K562 (cell line): ENCODE results near the gene HARS1. TPM values are rescaled to one million over a fixed set of nuclear protein-coding genes. Genes with fewer than 3 reads are reported as not detected.

Experiments
- ATAC-seq: fragments of 200-7000 bp; cut with Tn5 transposase; 3 replicates; pipeline ENCODE4 v1.9.1; 2020; ENCODE audit warnings: moderate library complexity
- BruUV-seq: library from RNA; stranded (reverse); fragments of 400-500 nt; replicated peaks from 2 replicates; lab custom pipeline; 2021; lab: Mats Ljungman, UMichigan
- CTCF ChIA-PET: fragments of 300-600 bp; formaldehyde crosslinking; extraction: SDS; loops from one replicate; lab custom pipeline; 2021; ENCODE audit warnings: low intra/inter-chr PET ratio; lab: Yijun Ruan, JAX
- POLR2A ChIA-PET: fragments of 300-600, 350-650 bp; sonication (Branson Sonifier 250); formaldehyde crosslinking; extraction: SDS; loops from one replicate; lab custom pipeline; 2021; ENCODE audit warnings: antibody characterized with exemption, inconsistent platforms; lab: Yijun Ruan, JAX
- DNase-seq, 4 experiments: peaks; one replicate each; pipeline versions ENCODE4 v3.0.0 to v3.0.0-alpha.2; 2011 to 2018; ENCODE audit warnings: low spot score in 3 of 4, mixed read lengths in 3 of 4; ENCODE audit errors: extremely low read depth in 1 of 4
- FAIRE-seq: peaks from 2 replicates; lab custom pipeline; 2011; peaks lifted over from hg19 to GRCh38; lab: Jason Lieb, UNC
- H2AFZ ChIP-seq: 2 replicates; pipeline ENCODE4 v1.6.0; 2011; ENCODE audit warnings: low read depth, low read length, control low read depth, inconsistent platforms
- H3K27ac ChIP-seq: fragments of 200-600 bp; 3 replicates; pipeline ENCODE4 v1.8.0; 2011; ENCODE audit warnings: low read depth, mild to moderate bottlenecking, control low read depth, inconsistent platforms, low read length, moderate library complexity, mixed read lengths; ENCODE audit errors: extremely low read depth
- H3K27me3 ChIP-seq, 2 experiments: fragments of 300-600 bp in 1 of 2; 2 replicates in 1 of 2; 3 replicates in 1 of 2; pipeline versions ENCODE4 v1.6.0 to v1.8.0; 2011; ENCODE audit warnings: inconsistent platforms in 2 of 2, low read length in 2 of 2, mild to moderate bottlenecking in 1 of 2, mixed read lengths in 1 of 2, moderate library complexity in 1 of 2; ENCODE audit not compliant: control insufficient read depth in 2 of 2, insufficient read depth in 2 of 2
- H3K36me3 ChIP-seq: fragments of 300-600 bp; 3 replicates; pipeline ENCODE4 v1.8.0; 2011; ENCODE audit warnings: mild to moderate bottlenecking, low read length, inconsistent platforms; ENCODE audit not compliant: control insufficient read depth, insufficient read depth
- H3K4me1 ChIP-seq, 2 experiments: fragments of 200-600 bp in 1 of 2; replicated peaks in 1 of 2; 2 replicates in 1 of 2; 3 replicates in 1 of 2; pipeline versions ENCODE4 v1.5.1 to v1.8.0; 2011; ENCODE audit warnings: inconsistent platforms in 2 of 2, low read length in 2 of 2, mild to moderate bottlenecking in 1 of 2, mixed read lengths in 1 of 2, moderate library complexity in 1 of 2; ENCODE audit not compliant: control insufficient read depth in 2 of 2, insufficient read depth in 2 of 2
- H3K4me2 ChIP-seq: 2 replicates; pipeline ENCODE4 v1.6.1; 2011; ENCODE audit warnings: low read length, control low read depth, inconsistent platforms, mixed read lengths; ENCODE audit not compliant: insufficient read depth
- H3K4me3 ChIP-seq: fragments of 200-600 bp; sonication (generic), shearing (Covaris generic); 2 replicates; pipeline ENCODE4 v1.5.1; 2016; ENCODE audit warnings: control low read depth, inconsistent platforms
- H3K79me2 ChIP-seq: fragments of 200-600 bp; 3 replicates; pipeline ENCODE4 v1.8.0; 2011; ENCODE audit warnings: low read length, inconsistent platforms; ENCODE audit not compliant: control insufficient read depth, insufficient read depth
- H3K9ac ChIP-seq, 2 experiments: 2 replicates each; pipeline versions ENCODE4 v1.6.0 to v1.6.1; 2011; ENCODE audit warnings: low read depth in 2 of 2, low read length in 2 of 2, control low read depth in 1 of 2, inconsistent platforms in 1 of 2, mild to moderate bottlenecking in 1 of 2, mixed read lengths in 1 of 2; ENCODE audit not compliant: insufficient read depth in 1 of 2
- H3K9me1 ChIP-seq: one replicate; pipeline ENCODE4 v1.6.0; 2011; ENCODE audit warnings: inconsistent platforms, mild to moderate bottlenecking, low read length, moderate library complexity; ENCODE audit not compliant: control insufficient read depth, insufficient read depth
- H3K9me3 ChIP-seq: replicated peaks from 2 replicates; pipeline ENCODE4 v1.5.1; 2011; ENCODE audit warnings: low read depth, low read length, inconsistent platforms; ENCODE audit not compliant: control insufficient read depth, insufficient read depth
- H4K20me1 ChIP-seq: replicated peaks from 2 replicates; pipeline ENCODE4 v1.6.1; 2011; ENCODE audit warnings: low read length, inconsistent platforms, mixed read lengths; ENCODE audit not compliant: control insufficient read depth, insufficient read depth
- ETV1 ChIP-seq: fragments of 450-650 bp; conservative IDR thresholded peaks from 2 replicates; pipeline ENCODE4 v1.6.1; 2016; ENCODE audit warnings: missing genetic modification characterization, control low read depth, low read depth, missing compliant biosample characterization
- FOXA3 ChIP-seq, 2 experiments: fragments of 450-650 bp in 1 of 2; sonication (generic) in 1 of 2; formaldehyde crosslinking; IDR thresholded peaks in 1 of 2; conservative IDR thresholded peaks in 1 of 2; 2 replicates each; pipeline versions ENCODE4 v1.4.0 to v1.8.0; 2020 to 2022; ENCODE audit warnings: mild to moderate bottlenecking in 2 of 2, missing genetic modification reagents in 1 of 2
- MTA2 ChIP-seq: fragments of 450-650 bp; IDR thresholded peaks from 2 replicates; pipeline ENCODE4 v1.6.1; 2016; ENCODE audit warnings: low read depth
- PCBP1 ChIP-seq: fragments of 200-400 bp; formaldehyde crosslinking; IDR thresholded peaks from 2 replicates; pipeline ENCODE4 v1.6.1; 2018; ENCODE audit warnings: mild to moderate bottlenecking, low read depth, low read length; ENCODE audit not compliant: poor library complexity, severe bottlenecking
- POLR3A ChIP-seq: IDR thresholded peaks from 2 replicates; pipeline ENCODE4 v1.6.1; 2011; ENCODE audit warnings: borderline replicate concordance, mild to moderate bottlenecking, moderate library complexity; ENCODE audit not compliant: insufficient read length, insufficient read depth; ENCODE audit errors: extremely low read depth
- PURB ChIP-seq: sonication (generic); formaldehyde crosslinking; IDR thresholded peaks from 2 replicates; pipeline ENCODE4 v1.9.0; 2021; ENCODE audit warnings: low read depth, mild to moderate bottlenecking, missing genetic modification reagents
- RBM22 ChIP-seq: fragments of 200-400 bp; formaldehyde crosslinking; IDR thresholded peaks from 2 replicates; pipeline ENCODE4 v1.6.1; 2018; ENCODE audit warnings: low read length, low read depth; ENCODE audit not compliant: poor library complexity, severe bottlenecking
- ZNF436 ChIP-seq: fragments of 250-450, 450-650 bp; sonication (Bioruptor Pico); formaldehyde crosslinking; IDR thresholded peaks from 2 replicates; pipeline ENCODE4 v1.7.0; 2020; ENCODE audit warnings: mild to moderate bottlenecking
- ZNF57 ChIP-seq: fragments of 450-650 bp; formaldehyde crosslinking; IDR thresholded peaks from 2 replicates; pipeline ENCODE4 v1.4.0; 2020; ENCODE audit warnings: mild to moderate bottlenecking, moderate library complexity
- WGBS: fragments of 100-300 bp; shearing (Covaris generic); methylation state at CpG from one replicate; pipeline ENCODE4 v1.1.6; 2016; ENCODE audit warnings: low coverage, mixed read lengths; ENCODE audit not compliant: insufficient coverage; ENCODE audit errors: missing lambda C conversion rate; 5-methylcytosine and 5-hydroxymethylcytosine counted together
- in situ Hi-C: fragments of 300-500 bp; cut with MboI; formaldehyde crosslinking; loops from 4 replicates; pipeline ENCODE4 v1.15.0; 2018; ENCODE audit warnings: inconsistent platforms, mixed read lengths
- intact Hi-C: fragments of 100-400 bp; cut with micrococcal nuclease; formaldehyde crosslinking; loops from 2 replicates; pipeline ENCODE4 v1.14.2; 2022
- polyA plus RNA-seq, 8 experiments: library from polyadenylated mRNA; depleted of rRNA in 4 of 8; stranded (reverse) in 5 of 8; unstranded in 3 of 8; fragments of >200 nt; fragmentation: Nextera tagmentation in 2 of 8; fragmentation: Illumina TruSeq in 1 of 8; extraction: Ambion mirVana in 2 of 8; extraction: Trizol in 1 of 8; gene quantifications; 2 replicates each; pipeline versions ENCODE4 v1.2.1 to v1.2.3, GENCODE V29; 2011 to 2014; ENCODE audit warnings: inconsistent platforms in 1 of 8, missing spikeins in 1 of 8
- total RNA-seq, 7 experiments: library from RNA; depleted of rRNA in 6 of 7; stranded (reverse); fragments of >200 nt in 6 of 7; fragmentation: Illumina TruSeq in 2 of 7; extraction: Trizol in 2 of 7; gene quantifications; 2 replicates each; pipeline versions ENCODE4 v1.2.1 to v1.2.3, GENCODE V29; 2011 to 2021; ENCODE audit warnings: low replicate concordance in 1 of 7
- TF ChIP-seq, protein P1 (sequence below): IDR thresholded peaks from 3 replicates; pipeline ENCODE4 v1.6.1; 2011; ENCODE audit warnings: borderline replicate concordance, mild to moderate bottlenecking, moderate library complexity; ENCODE audit not compliant: insufficient read length; ENCODE audit errors: extremely low read depth
- TF ChIP-seq, protein P2 (sequence below): fragments of 450-650 bp; IDR thresholded peaks from 2 replicates; pipeline ENCODE4 v1.6.1; 2018; ENCODE audit warnings: mild to moderate bottlenecking, low read depth; ENCODE audit not compliant: partially characterized antibody
- TF ChIP-seq, protein P3 (sequence below): sonication (generic); formaldehyde crosslinking; IDR thresholded peaks from 2 replicates; pipeline ENCODE4 v1.8.1; 2023; ENCODE audit warnings: missing genetic modification reagents, mild to moderate bottlenecking, borderline replicate concordance

Gene HARS1
- total and polyA plus RNA-seq, 9 of the 15 experiments (the other 6 are each of a cell fraction or from before 2014, with no cell fraction given): 13.5 to 88.5 (median 75.2) TPM

DNA sequence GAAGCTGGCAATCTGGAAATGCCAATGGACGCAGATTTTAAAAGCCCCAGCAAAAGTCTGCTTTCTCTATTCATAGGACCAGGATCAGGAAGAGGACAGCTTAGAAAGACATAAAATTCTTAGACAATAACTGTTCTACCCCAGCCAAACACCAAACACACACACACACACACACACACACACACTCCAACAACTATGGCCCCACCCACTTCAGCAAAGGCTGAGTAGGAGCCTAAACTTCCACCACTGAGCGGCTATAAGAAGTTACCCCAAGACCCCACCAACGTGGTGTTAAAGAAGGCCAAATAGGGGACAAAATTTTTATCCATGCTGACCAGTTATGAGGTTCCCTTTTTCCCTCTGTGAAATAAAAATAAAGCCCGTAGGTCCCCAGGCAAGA lies 41.9 kb upstream of the HARS1 start:
- no TSS peak for BruUV-seq
- intact Hi-C loops (loop anchor here (5.0 kb wide), 1 partner anchor 491 kb away; no protein-coding TSS in a partner anchor), in situ Hi-C loops (no loop called here)
- Histone ChIP-seq H3K27me3 (no peaks in the 10 kb centered on the region), H4K20me1 (no peaks in the 10 kb centered on the region), H3K4me3 (no peak overlapping the region), H3K36me3 (no peaks in the 10 kb centered on the region), H3K9me3 (no peaks in the 10 kb centered on the region), H3K9me1 (no peaks in the 10 kb centered on the region), H3K9ac (no peak overlapping the region), H3K79me2 (no peaks in the 10 kb centered on the region), H3K4me1 (no peaks in the 10 kb centered on the region; a peak in 1 of 5 replicates), H3K4me2 (no peak overlapping the region), H3K27ac (no peak overlapping the region), H2AFZ (peak overlapping the region; percentile 47)
- DNase-seq (no peak), FAIRE-seq (no peak), ATAC-seq (peak; percentile 59)
- POLR2A ChIA-PET: no interaction called here
- 21% methylated on average over 4 of the region's 4 CpGs for WGBS
- CTCF ChIA-PET: no interaction called here
- TF ChIP-seq PCBP1 (no peak), ZNF57 (CRISPR knock-in tag) (no peak), ETV1 (tag) (no peak), PURB (no peak), FOXA3 (CRISPR knock-in tag; conservative IDR thresholded peaks at IDR 0.05 in 1 of 2, IDR thresholded peaks at IDR 0.05 in 1 of 2) (no peak), POLR3A (no peak), ZNF436 (no peak), RBM22 (no peak), MTA2 (no peak)
- TF ChIP-seq, protein P1, sequence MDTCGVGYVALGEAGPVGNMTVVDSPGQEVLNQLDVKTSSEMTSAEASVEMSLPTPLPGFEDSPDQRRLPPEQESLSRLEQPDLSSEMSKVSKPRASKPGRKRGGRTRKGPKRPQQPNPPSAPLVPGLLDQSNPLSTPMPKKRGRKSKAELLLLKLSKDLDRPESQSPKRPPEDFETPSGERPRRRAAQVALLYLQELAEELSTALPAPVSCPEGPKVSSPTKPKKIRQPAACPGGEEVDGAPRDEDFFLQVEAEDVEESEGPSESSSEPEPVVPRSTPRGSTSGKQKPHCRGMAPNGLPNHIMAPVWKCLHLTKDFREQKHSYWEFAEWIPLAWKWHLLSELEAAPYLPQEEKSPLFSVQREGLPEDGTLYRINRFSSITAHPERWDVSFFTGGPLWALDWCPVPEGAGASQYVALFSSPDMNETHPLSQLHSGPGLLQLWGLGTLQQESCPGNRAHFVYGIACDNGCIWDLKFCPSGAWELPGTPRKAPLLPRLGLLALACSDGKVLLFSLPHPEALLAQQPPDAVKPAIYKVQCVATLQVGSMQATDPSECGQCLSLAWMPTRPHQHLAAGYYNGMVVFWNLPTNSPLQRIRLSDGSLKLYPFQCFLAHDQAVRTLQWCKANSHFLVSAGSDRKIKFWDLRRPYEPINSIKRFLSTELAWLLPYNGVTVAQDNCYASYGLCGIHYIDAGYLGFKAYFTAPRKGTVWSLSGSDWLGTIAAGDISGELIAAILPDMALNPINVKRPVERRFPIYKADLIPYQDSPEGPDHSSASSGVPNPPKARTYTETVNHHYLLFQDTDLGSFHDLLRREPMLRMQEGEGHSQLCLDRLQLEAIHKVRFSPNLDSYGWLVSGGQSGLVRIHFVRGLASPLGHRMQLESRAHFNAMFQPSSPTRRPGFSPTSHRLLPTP: no peak
- TF ChIP-seq, protein P2, sequence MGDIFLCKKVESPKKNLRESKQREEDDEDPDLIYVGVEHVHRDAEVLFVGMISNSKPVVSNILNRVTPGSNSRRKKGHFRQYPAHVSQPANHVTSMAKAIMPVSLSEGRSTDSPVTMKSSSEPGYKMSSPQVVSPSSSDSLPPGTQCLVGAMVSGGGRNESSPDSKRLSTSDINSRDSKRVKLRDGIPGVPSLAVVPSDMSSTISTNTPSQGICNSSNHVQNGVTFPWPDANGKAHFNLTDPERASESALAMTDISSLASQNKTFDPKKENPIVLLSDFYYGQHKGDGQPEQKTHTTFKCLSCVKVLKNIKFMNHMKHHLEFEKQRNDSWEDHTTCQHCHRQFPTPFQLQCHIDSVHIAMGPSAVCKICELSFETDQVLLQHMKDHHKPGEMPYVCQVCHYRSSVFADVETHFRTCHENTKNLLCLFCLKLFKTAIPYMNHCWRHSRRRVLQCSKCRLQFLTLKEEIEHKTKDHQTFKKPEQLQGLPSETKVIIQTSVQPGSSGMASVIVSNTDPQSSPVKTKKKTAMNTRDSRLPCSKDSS: no peak
- TF ChIP-seq, protein P3, sequence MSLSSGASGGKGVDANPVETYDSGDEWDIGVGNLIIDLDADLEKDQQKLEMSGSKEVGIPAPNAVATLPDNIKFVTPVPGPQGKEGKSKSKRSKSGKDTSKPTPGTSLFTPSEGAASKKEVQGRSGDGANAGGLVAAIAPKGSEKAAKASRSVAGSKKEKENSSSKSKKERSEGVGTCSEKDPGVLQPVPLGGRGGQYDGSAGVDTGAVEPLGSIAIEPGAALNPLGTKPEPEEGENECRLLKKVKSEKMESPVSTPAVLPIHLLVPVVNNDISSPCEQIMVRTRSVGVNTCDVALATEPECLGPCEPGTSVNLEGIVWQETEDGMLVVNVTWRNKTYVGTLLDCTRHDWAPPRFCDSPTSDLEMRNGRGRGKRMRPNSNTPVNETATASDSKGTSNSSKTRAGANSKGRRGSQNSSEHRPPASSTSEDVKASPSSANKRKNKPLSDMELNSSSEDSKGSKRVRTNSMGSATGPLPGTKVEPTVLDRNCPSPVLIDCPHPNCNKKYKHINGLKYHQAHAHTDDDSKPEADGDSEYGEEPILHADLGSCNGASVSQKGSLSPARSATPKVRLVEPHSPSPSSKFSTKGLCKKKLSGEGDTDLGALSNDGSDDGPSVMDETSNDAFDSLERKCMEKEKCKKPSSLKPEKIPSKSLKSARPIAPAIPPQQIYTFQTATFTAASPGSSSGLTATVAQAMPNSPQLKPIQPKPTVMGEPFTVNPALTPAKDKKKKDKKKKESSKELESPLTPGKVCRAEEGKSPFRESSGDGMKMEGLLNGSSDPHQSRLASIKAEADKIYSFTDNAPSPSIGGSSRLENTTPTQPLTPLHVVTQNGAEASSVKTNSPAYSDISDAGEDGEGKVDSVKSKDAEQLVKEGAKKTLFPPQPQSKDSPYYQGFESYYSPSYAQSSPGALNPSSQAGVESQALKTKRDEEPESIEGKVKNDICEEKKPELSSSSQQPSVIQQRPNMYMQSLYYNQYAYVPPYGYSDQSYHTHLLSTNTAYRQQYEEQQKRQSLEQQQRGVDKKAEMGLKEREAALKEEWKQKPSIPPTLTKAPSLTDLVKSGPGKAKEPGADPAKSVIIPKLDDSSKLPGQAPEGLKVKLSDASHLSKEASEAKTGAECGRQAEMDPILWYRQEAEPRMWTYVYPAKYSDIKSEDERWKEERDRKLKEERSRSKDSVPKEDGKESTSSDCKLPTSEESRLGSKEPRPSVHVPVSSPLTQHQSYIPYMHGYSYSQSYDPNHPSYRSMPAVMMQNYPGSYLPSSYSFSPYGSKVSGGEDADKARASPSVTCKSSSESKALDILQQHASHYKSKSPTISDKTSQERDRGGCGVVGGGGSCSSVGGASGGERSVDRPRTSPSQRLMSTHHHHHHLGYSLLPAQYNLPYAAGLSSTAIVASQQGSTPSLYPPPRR (CRISPR knock-in tag): no peak
